GM12878 (cell line): ENCODE data around the gene SLC4A3. TPM values are rescaled to one million over a fixed set of nuclear protein-coding genes. Genes with fewer than 3 reads are reported as not detected.

Source experiments
- ATAC-seq: fragments of 200-7000 bp; cut with Tn5 transposase; 3 replicates; pipeline ENCODE4 v1.9.1; 2020; ENCODE audit warnings: mild to moderate bottlenecking, moderate library complexity
- BruUV-seq: library from RNA; stranded (reverse); fragments of 400-500 nt; replicated peaks from 2 replicates; lab custom pipeline; 2021; lab: Mats Ljungman, UMichigan
- CTCF ChIA-PET: fragments of 300-600 bp; sonication (Branson Sonifier 250); formaldehyde crosslinking; extraction: SDS; loops from one replicate; lab custom pipeline; 2021; ENCODE audit warnings: inconsistent platforms; lab: Yijun Ruan, JAX
- POLR2A ChIA-PET: fragments of 350-600 bp; formaldehyde crosslinking; extraction: SDS; loops from one replicate; lab custom pipeline; 2021; ENCODE audit warnings: inconsistent platforms; lab: Charles Lee
- RAD21 ChIA-PET: fragments of 300-600 bp; sonication (Branson Sonifier 250); formaldehyde crosslinking; loops from one replicate; lab custom pipeline; 2023; ENCODE audit warnings: antibody characterized with exemption; ENCODE audit not compliant: unreplicated experiment; lab: Charles Lee
- SMC1A ChIA-PET: fragments of 300-600 bp; sonication (Branson Sonifier 250); formaldehyde crosslinking; loops from one replicate; lab custom pipeline; 2023; ENCODE audit not compliant: unreplicated experiment, uncharacterized antibody; lab: Charles Lee
- DNase-seq: peaks from one replicate; pipeline ENCODE4 v3.0.0-alpha.2; 2011; ENCODE audit warnings: low read depth, low spot score
- FAIRE-seq: peaks from 3 replicates; lab custom pipeline; 2011; peaks lifted over from hg19 to GRCh38; lab: Jason Lieb, UNC
- H2AFZ ChIP-seq: 2 replicates; pipeline ENCODE4 v1.6.0; 2011; ENCODE audit warnings: low read depth, low read length, control low read depth; ENCODE audit not compliant: control insufficient read depth
- H3K27ac ChIP-seq: 2 replicates; pipeline ENCODE4 v1.5.1; 2011; ENCODE audit warnings: control low read depth; ENCODE audit not compliant: control insufficient read depth, insufficient read depth
- H3K27me3 ChIP-seq, 2 experiments: replicated peaks in 1 of 2; 2 replicates each; pipeline versions ENCODE4 v1.6.0 to v1.6.1; 2011; ENCODE audit warnings: low read length in 1 of 2; ENCODE audit not compliant: control insufficient read depth in 2 of 2, insufficient read depth in 2 of 2
- H3K36me3 ChIP-seq, 2 experiments: 2 replicates each; pipeline ENCODE4 v1.5.1; 2011; ENCODE audit warnings: low read length in 1 of 2; ENCODE audit not compliant: control insufficient read depth in 2 of 2, insufficient read depth in 2 of 2
- H3K4me1 ChIP-seq: 2 replicates; pipeline ENCODE4 v1.6.1; 2011; ENCODE audit warnings: mild to moderate bottlenecking, low read length, moderate library complexity, mixed read lengths; ENCODE audit not compliant: control insufficient read depth, insufficient read depth
- H3K4me2 ChIP-seq: 2 replicates; pipeline ENCODE4 v1.6.0; 2011; ENCODE audit warnings: control low read depth; ENCODE audit not compliant: control insufficient read depth, insufficient read depth
- H3K4me3 ChIP-seq: fragments of 200-600 bp; sonication (generic); 2 replicates; pipeline ENCODE4 v1.5.1; 2016
- H3K79me2 ChIP-seq: 2 replicates; pipeline ENCODE4 v1.6.0; 2011; ENCODE audit warnings: low read length; ENCODE audit not compliant: control insufficient read depth, insufficient read depth
- H3K9ac ChIP-seq: 2 replicates; pipeline ENCODE4 v1.8.0; 2011; ENCODE audit warnings: low read length, control low read depth, mixed read lengths; ENCODE audit not compliant: control insufficient read depth, insufficient read depth
- H3K9me3 ChIP-seq: replicated peaks from 3 replicates; pipeline ENCODE4 v1.5.1; 2011; ENCODE audit warnings: mild to moderate bottlenecking, low read length; ENCODE audit not compliant: control insufficient read depth, insufficient read depth
- H4K20me1 ChIP-seq: 2 replicates; pipeline ENCODE4 v1.6.0; 2011; ENCODE audit not compliant: control insufficient read depth, insufficient read depth
- EGR1 ChIP-seq, 2 experiments: IDR thresholded peaks; 1 replicate in 1 of 2; 2 replicates in 1 of 2; pipeline ENCODE4 v1.6.1; 2011 to 2012; ENCODE audit warnings: low read depth in 2 of 2, low read length in 2 of 2, borderline replicate concordance in 1 of 2, mild to moderate bottlenecking in 1 of 2, moderate library complexity in 1 of 2
- IKZF1 ChIP-seq: fragments of 450-650 bp; conservative IDR thresholded peaks from 2 replicates; pipeline ENCODE4 v1.6.1; 2017; ENCODE audit warnings: antibody characterized with exemption, mild to moderate bottlenecking
- IKZF2 ChIP-seq, 2 experiments: fragments of 450-650 bp; IDR thresholded peaks; 2 replicates each; pipeline ENCODE4 v1.6.1; 2017; ENCODE audit warnings: mild to moderate bottlenecking in 2 of 2, moderate library complexity in 2 of 2
- MEF2B ChIP-seq: fragments of 450-650 bp; IDR thresholded peaks from 2 replicates; pipeline ENCODE4 v1.6.1; 2018; ENCODE audit warnings: mild to moderate bottlenecking, moderate library complexity; ENCODE audit not compliant: partially characterized antibody, poor library complexity, severe bottlenecking
- NFYB ChIP-seq: IDR thresholded peaks from 2 replicates; pipeline ENCODE4 v1.6.1; 2011; ENCODE audit warnings: low read depth, mild to moderate bottlenecking, low read length, improper control_type of control experiment, moderate library complexity; ENCODE audit not compliant: insufficient read depth
- RFX5 ChIP-seq: IDR thresholded peaks from 2 replicates; pipeline ENCODE4 v1.6.1; 2011; ENCODE audit warnings: low read depth, low read length, improper control_type of control experiment
- ZBTB33 ChIP-seq: fragments of 450-650 bp; IDR thresholded peaks from 2 replicates; pipeline ENCODE4 v1.6.1; 2017; ENCODE audit warnings: mild to moderate bottlenecking
- WGBS: methylation state at CpG from one replicate; pipeline ENCODE4 v1.1.6; 2016; ENCODE audit warnings: low lambda C conversion rate; ENCODE audit not compliant: insufficient replicate concordance, insufficient coverage; ENCODE audit errors: missing lambda C conversion rate; 5-methylcytosine and 5-hydroxymethylcytosine counted together
- in situ Hi-C: fragments of 300-500 bp; cut with MboI; formaldehyde crosslinking; loops from 9 replicates; pipeline ENCODE4 v1.14.3; 2018; ENCODE audit warnings: mixed read lengths
- intact Hi-C: fragments of 100-400 bp; cut with micrococcal nuclease; formaldehyde crosslinking; loops from one replicate; pipeline ENCODE4 v1.14.2; 2022; ENCODE audit not compliant: unreplicated experiment
- polyA plus RNA-seq, 11 experiments: library from polyadenylated mRNA; depleted of rRNA in 4 of 11; unstranded in 6 of 11; stranded (reverse) in 5 of 11; fragments of >200 nt; fragmentation: Nextera tagmentation in 4 of 11; fragmentation: Illumina TruSeq in 1 of 11; extraction: Ambion mirVana in 4 of 11; extraction: Trizol in 1 of 11; gene quantifications; 1 replicate in 1 of 11; 2 replicates in 10 of 11; pipeline versions ENCODE4 v1.2.1 to v1.2.3, GENCODE V29; 2011 to 2016; ENCODE audit warnings: inconsistent platforms in 2 of 11, missing spikeins in 2 of 11, low read depth in 1 of 11
- total RNA-seq, 4 experiments: library from RNA; depleted of rRNA in 3 of 4; stranded (reverse); fragments of >200 nt in 3 of 4; fragmentation: Illumina TruSeq in 1 of 4; extraction: Trizol in 1 of 4; gene quantifications; 2 replicates each; pipeline versions ENCODE4 v1.2.1 to v1.2.3, GENCODE V29; 2013 to 2021
- TF ChIP-seq, protein P1 (sequence below): fragments of 450-650 bp; IDR thresholded peaks from 2 replicates; pipeline ENCODE4 v1.6.1; 2016; ENCODE audit warnings: mild to moderate bottlenecking
- TF ChIP-seq, protein P2 (sequence below): IDR thresholded peaks from 2 replicates; pipeline ENCODE4 v1.6.1; 2011; ENCODE audit warnings: mild to moderate bottlenecking, low read depth, low read length, moderate library complexity; ENCODE audit not compliant: insufficient replicate concordance

The SLC4A3 gene
- total and polyA plus RNA-seq, 10 of the 15 experiments (the other 5 are each of a cell fraction or from before 2014, with no cell fraction given), result 0.05 to 0.08 TPM; not detected in 8

- in situ Hi-C loops, result loop anchor here (5.0 kb wide), 1 partner anchor 143 kb away; the partner anchor contains the start of genes CHPF and TMEM198
- 13% methylated on average over 18 of the region's 18 CpGs for WGBS
Observed at GRCh38 chr2:219684721-219685689, 57.6 kb downstream of the SLC4A3 start.

More at GRCh38 chr2:219684721-219685689, 57.6 kb downstream of the SLC4A3 start:
- Histone ChIP-seq H4K20me1 (no peaks in the 10 kb centered on the region), H3K79me2 (no peaks in the 10 kb centered on the region), H2AFZ (peak overlapping the region; percentile 57)
- ATAC-seq, result peak; percentile 98
- DNase-seq, result peak; percentile 66
- RAD21 ChIA-PET, result interaction anchor here (0.6 to 1.4 kb wide), 5 partner anchors 24 to 188 kb away, joined by 3 to 5 read pairs (median 5); partner anchors contain the start of genes CHPF and TMEM198
- FAIRE-seq, result peak; percentile 64
- no TSS peak for BruUV-seq
- SMC1A ChIA-PET, result interaction anchor here (0.6 to 1.4 kb wide), 3 partner anchors 42 to 1676 kb away, joined by 3 to 4 read pairs (median 4); no protein-coding TSS in a partner anchor
- intact Hi-C loops, result loop anchor here (5.0 kb wide), 1 partner anchor 283 kb away; no protein-coding TSS in a partner anchor
- TF ChIP-seq, protein P1, sequence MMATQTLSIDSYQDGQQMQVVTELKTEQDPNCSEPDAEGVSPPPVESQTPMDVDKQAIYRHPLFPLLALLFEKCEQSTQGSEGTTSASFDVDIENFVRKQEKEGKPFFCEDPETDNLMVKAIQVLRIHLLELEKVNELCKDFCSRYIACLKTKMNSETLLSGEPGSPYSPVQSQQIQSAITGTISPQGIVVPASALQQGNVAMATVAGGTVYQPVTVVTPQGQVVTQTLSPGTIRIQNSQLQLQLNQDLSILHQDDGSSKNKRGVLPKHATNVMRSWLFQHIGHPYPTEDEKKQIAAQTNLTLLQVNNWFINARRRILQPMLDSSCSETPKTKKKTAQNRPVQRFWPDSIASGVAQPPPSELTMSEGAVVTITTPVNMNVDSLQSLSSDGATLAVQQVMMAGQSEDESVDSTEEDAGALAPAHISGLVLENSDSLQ, result peak; percentile 76
- TF ChIP-seq, protein P2, sequence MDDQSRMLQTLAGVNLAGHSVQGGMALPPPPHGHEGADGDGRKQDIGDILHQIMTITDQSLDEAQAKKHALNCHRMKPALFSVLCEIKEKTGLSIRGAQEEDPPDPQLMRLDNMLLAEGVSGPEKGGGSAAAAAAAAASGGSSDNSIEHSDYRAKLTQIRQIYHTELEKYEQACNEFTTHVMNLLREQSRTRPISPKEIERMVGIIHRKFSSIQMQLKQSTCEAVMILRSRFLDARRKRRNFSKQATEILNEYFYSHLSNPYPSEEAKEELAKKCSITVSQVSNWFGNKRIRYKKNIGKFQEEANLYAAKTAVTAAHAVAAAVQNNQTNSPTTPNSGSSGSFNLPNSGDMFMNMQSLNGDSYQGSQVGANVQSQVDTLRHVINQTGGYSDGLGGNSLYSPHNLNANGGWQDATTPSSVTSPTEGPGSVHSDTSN, result peak; percentile 12
- peak; percentile 70 for TF ChIP-seq MEF2B
- no peak for TF ChIP-seq RFX5
- TF ChIP-seq IKZF1, result peak; percentile 37; the same call in 1 of the 2 replicates
- peak; percentile 15 to 21; a peak in 1 of 4 replicates for TF ChIP-seq IKZF2 (IDR thresholded peaks at IDR 0.05)
- TF ChIP-seq NFYB, result peak; percentile 61; the same call in 1 of the 2 replicates
- TF ChIP-seq ZBTB33, result no peak
- peak in 1 of 2 experiments; percentile 81; a peak in 2 of 3 replicates for TF ChIP-seq EGR1 (IDR thresholded peaks at IDR 0.05; ENCODE audit: borderline replicate concordance in 1 of 2, low read depth in 2 of 2, low read length in 2 of 2)
- TF ChIP-seq, all 136 proteins: peak for 7
- peaks cover 4% of the 10 kb centered on the region for H3K4me1 ChIP-seq
- H3K4me2 ChIP-seq, result peak overlapping the region; percentile 64
- peak overlapping the region; percentile 3; the same call in 1 of the 2 replicates for H3K27ac ChIP-seq
- CTCF ChIA-PET, result interaction anchor here (0.7 to 1.9 kb wide), 6 partner anchors 42 to 225 kb away, joined by 4 to 6 read pairs (median 4); partner anchors contain the start of gene GMPPA
- H3K27me3 ChIP-seq, result no peaks in the 10 kb centered on the region
- H3K9me3 ChIP-seq, result peaks cover 3% of the 10 kb centered on the region; the same call in 1 of the 3 replicates
- H3K9ac ChIP-seq, result peak overlapping the region; percentile 17; the same call in 1 of the 2 replicates
- POLR2A ChIA-PET, result interaction anchor here (0.6 kb wide), 1 partner anchor 10 kb away, joined by 4 read pairs; no protein-coding TSS in a partner anchor
- H3K4me3 ChIP-seq, result peak overlapping the region; percentile 72
- no peaks in the 10 kb centered on the region for H3K36me3 ChIP-seq
